ENCODE data around the gene ACSL1.

ACSL1 gene

DNA sequence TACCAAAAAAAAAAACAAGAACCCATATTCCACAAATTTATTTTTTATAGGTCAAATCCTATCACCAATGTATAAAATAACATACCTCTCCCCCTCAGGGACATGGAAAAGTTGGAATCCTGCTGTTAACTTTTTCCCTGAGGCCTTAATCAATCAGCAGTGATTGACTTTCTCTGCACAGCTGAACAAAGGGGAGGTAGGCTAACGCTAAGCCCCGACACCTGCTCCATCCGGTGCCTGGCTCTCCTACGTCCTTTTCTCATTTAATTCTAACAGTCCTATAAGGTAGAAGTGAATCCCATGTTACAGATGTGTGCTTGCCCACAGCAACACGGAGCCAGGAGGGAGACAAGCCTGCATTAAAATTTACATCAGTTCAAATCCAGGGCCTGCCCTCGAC lies 94.7 kb downstream of the ACSL1 start:
- Histone ChIP-seq H3K4me3 (ENCODE audit: low read depth, low read length) (no peak overlapping the region), H3K36me3 (ENCODE audit: control insufficient read depth in 2 of 2, insufficient read depth in 1 of 2, low read length in 2 of 2) (peaks cover 23 to 50% of the 10 kb centered on the region in 2 experiments; a peak in 2 of 3 replicates), H3K4me1 (ENCODE audit: control insufficient read depth, insufficient read depth, low read length) (0 out of 2 replicates have a peak, but pooled peaks cover 2% of the 10 kb centered on the region), H3K9me3 (ENCODE audit: control insufficient read depth, insufficient read depth, low read depth, low read length) (no peaks in the 10 kb centered on the region), H3K27ac (ENCODE audit: extremely low read depth, low read depth, low read length) (no peak overlapping the region)
- POLR2A ChIA-PET, result no interaction called here
- CTCF ChIA-PET, result interaction anchor here (0.6 to 0.8 kb wide), 2 partner anchors 11 to 397 kb away, joined by 3 read pairs; no protein-coding TSS in a partner anchor
- no peak for TF ChIP-seq BCL11A (tag by site-specific recombination; IDR thresholded peaks at IDR 0.05; ENCODE audit: low read depth)
- TF ChIP-seq ZNF585B (tag by site-specific recombination; IDR thresholded peaks at IDR 0.05), result no peak

DNA sequence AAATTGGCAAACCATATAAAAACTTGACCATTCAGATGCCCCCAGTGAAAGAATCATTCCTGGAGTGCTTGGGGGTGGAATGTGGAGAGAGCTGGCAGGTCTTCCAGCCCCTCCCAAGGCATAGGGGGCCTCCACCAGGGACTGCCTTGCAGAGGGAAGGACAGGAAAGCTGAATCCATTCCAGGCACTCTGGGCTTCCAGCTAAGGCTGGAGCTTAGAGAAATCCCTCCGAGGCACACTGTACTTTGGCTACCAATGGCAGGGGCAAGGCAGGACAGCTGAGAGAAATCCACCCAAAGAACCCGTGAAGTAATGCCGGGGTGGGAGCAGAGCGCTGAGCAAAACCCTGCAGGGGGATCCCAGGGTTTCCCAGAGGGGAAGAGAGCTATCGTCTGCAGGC lies 95.8 kb downstream of the ACSL1 start:
- H3K4me1 ChIP-seq (ENCODE audit: control insufficient read depth, insufficient read depth, low read length), result 0 out of 2 replicates have a peak, but pooled peaks cover 2% of the 10 kb centered on the region
- H3K9me3 ChIP-seq (ENCODE audit: control insufficient read depth, insufficient read depth, low read depth, low read length), result no peaks in the 10 kb centered on the region
- TF ChIP-seq ZNF404 (tag by site-specific recombination; IDR thresholded peaks at IDR 0.05) (no peak), ZNF214 (tag by site-specific recombination; IDR thresholded peaks at IDR 0.05; ENCODE audit: borderline replicate concordance) (no peak), ZNF776 (tag by site-specific recombination; IDR thresholded peaks at IDR 0.05; ENCODE audit: borderline replicate concordance) (no peak), KLF10 (tag by site-specific recombination; IDR thresholded peaks at IDR 0.05) (no peak), ZNF843 (tag by site-specific recombination; IDR thresholded peaks at IDR 0.05) (no peak)
- TF ChIP-seq, protein P1, sequence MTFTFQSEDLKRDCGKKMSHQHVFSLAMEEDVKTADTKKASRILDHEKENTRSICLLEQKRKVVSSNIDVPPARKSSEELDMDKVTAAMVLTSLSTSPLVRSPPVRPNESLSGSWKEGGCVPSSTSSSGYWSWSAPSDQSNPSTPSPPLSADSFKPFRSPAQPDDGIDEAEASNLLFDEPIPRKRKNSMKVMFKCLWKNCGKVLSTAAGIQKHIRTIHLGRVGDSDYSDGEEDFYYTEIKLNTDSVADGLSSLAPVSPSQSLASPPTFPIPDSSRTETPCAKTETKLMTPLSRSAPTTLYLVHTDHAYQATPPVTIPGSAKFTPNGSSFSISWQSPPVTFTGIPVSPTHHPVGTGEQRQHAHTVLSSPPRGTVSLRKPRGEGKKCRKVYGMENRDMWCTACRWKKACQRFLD (tag by site-specific recombination; IDR thresholded peaks at IDR 0.05), result no peak
- TF ChIP-seq, protein P2, sequence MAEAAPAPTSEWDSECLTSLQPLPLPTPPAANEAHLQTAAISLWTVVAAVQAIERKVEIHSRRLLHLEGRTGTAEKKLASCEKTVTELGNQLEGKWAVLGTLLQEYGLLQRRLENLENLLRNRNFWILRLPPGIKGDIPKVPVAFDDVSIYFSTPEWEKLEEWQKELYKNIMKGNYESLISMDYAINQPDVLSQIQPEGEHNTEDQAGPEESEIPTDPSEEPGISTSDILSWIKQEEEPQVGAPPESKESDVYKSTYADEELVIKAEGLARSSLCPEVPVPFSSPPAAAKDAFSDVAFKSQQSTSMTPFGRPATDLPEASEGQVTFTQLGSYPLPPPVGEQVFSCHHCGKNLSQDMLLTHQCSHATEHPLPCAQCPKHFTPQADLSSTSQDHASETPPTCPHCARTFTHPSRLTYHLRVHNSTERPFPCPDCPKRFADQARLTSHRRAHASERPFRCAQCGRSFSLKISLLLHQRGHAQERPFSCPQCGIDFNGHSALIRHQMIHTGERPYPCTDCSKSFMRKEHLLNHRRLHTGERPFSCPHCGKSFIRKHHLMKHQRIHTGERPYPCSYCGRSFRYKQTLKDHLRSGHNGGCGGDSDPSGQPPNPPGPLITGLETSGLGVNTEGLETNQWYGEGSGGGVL (tag by site-specific recombination; IDR thresholded peaks at IDR 0.05), result no peak
- no peak overlapping the region for H3K27ac ChIP-seq (ENCODE audit: extremely low read depth, low read depth, low read length)
- POLR2A ChIA-PET, result no interaction called here
- H3K4me3 ChIP-seq (ENCODE audit: low read depth, low read length), result no peak overlapping the region
- CTCF ChIA-PET, result interaction anchor here (0.8 kb wide), 1 partner anchor 10 kb away, joined by 3 read pairs; no protein-coding TSS in a partner anchor
- peaks cover 29 to 61% of the 10 kb centered on the region in 2 experiments; a peak in 2 of 3 replicates for H3K36me3 ChIP-seq (ENCODE audit: control insufficient read depth in 2 of 2, insufficient read depth in 1 of 2, low read length in 2 of 2)

DNA sequence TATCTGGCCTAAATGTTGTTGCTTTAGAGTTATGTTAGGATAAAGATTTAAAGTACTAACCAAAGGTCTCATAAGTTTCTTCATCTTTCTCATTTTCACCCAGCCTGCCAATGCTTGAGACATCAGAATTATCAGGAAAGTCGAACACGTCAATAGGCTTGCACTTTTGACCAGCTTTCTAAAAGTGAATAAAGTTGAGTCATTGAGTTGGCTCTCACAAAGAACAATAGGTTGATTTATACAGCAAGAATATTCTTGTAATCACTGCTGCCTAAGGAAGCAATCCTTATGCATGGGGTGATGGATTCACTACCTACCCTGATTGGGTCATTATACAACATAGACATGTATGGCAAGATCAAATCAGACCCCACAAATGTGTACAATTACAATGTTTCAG lies 96.9 kb downstream of the ACSL1 start:
- ChIA-PET CTCF (interaction anchor here (0.6 kb wide), 1 partner anchor 363 kb away, joined by 3 read pairs; no protein-coding TSS in a partner anchor), POLR2A (no interaction called here)
- Histone ChIP-seq H3K9me3 (ENCODE audit: control insufficient read depth, insufficient read depth, low read depth, low read length) (no peaks in the 10 kb centered on the region), H3K27ac (ENCODE audit: extremely low read depth, low read depth, low read length) (no peak overlapping the region), H3K36me3 (ENCODE audit: control insufficient read depth in 2 of 2, insufficient read depth in 1 of 2, low read length in 2 of 2) (peaks cover 29 to 72% of the 10 kb centered on the region in 2 experiments; a peak in 2 of 3 replicates), H3K4me3 (ENCODE audit: low read depth, low read length) (no peak overlapping the region), H3K4me1 (ENCODE audit: control insufficient read depth, insufficient read depth, low read length) (no peaks in the 10 kb centered on the region)
- TF ChIP-seq KLF1 (tag by site-specific recombination; IDR thresholded peaks at IDR 0.05), result no peak
- no peak for TF ChIP-seq ZNF571 (tag by site-specific recombination; IDR thresholded peaks at IDR 0.05)
- TF ChIP-seq, protein P3, sequence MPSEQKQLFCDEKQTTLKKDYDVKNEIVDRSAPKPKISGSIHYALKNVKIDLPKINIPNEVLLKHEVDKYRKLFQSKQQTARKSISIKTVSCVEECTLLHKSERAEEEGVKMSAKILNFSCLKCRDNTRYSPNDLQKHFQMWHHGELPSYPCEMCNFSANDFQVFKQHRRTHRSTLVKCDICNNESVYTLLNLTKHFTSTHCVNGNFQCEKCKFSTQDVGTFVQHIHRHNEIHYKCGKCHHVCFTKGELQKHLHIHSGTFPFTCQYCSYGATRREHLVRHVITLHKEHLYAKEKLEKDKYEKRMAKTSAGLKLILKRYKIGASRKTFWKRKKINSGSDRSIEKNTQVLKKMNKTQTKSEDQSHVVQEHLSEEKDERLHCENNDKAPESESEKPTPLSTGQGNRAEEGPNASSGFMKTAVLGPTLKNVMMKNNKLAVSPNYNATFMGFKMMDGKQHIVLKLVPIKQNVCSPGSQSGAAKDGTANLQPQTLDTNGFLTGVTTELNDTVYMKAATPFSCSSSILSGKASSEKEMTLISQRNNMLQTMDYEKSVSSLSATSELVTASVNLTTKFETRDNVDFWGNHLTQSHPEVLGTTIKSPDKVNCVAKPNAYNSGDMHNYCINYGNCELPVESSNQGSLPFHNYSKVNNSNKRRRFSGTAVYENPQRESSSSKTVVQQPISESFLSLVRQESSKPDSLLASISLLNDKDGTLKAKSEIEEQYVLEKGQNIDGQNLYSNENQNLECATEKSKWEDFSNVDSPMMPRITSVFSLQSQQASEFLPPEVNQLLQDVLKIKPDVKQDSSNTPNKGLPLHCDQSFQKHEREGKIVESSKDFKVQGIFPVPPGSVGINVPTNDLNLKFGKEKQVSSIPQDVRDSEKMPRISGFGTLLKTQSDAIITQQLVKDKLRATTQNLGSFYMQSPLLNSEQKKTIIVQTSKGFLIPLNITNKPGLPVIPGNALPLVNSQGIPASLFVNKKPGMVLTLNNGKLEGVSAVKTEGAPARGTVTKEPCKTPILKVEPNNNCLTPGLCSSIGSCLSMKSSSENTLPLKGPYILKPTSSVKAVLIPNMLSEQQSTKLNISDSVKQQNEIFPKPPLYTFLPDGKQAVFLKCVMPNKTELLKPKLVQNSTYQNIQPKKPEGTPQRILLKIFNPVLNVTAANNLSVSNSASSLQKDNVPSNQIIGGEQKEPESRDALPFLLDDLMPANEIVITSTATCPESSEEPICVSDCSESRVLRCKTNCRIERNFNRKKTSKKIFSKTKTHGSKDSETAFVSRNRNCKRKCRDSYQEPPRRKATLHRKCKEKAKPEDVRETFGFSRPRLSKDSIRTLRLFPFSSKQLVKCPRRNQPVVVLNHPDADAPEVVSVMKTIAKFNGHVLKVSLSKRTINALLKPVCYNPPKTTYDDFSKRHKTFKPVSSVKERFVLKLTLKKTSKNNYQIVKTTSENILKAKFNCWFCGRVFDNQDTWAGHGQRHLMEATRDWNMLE (tag by site-specific recombination; conservative IDR thresholded peaks at IDR 0.05; ENCODE audit: low read depth), result no peak
- TF ChIP-seq ZNF121 (tag by site-specific recombination; IDR thresholded peaks at IDR 0.05), result no peak
- TF ChIP-seq ZNF133 (tag by site-specific recombination; IDR thresholded peaks at IDR 0.05), result no peak
- no peak for TF ChIP-seq ZNF223 (tag by site-specific recombination; IDR thresholded peaks at IDR 0.05)
- no peak for TF ChIP-seq ZNF473 (tag by site-specific recombination; IDR thresholded peaks at IDR 0.05)
- TF ChIP-seq ZNF530 (tag by site-specific recombination; IDR thresholded peaks at IDR 0.05; ENCODE audit: low read depth), result no peak
- no peak for TF ChIP-seq ZNF37A (tag by site-specific recombination; IDR thresholded peaks at IDR 0.05)
- TF ChIP-seq KLF7 (tag by site-specific recombination; IDR thresholded peaks at IDR 0.05; ENCODE audit: borderline replicate concordance), result no peak

Measured in HEK293 (cell line).